GM21526 (cell line): ENCODE measurements around the gene PSMA6.
"Not testable (repeated sequence)": the region's sequence is repeated elsewhere in the genome, so short reads cannot be mapped to it uniquely, and the experiment has no call there.

ENCODE experiments used
- ATAC-seq: cut with Tn5 transposase; IDR thresholded peaks from one replicate; pipeline ENCODE4 v1.9.1; 2021; ENCODE audit warnings: moderate library complexity; ENCODE audit not compliant: unreplicated experiment, low FRiP score

Gene PSMA6

DNA sequence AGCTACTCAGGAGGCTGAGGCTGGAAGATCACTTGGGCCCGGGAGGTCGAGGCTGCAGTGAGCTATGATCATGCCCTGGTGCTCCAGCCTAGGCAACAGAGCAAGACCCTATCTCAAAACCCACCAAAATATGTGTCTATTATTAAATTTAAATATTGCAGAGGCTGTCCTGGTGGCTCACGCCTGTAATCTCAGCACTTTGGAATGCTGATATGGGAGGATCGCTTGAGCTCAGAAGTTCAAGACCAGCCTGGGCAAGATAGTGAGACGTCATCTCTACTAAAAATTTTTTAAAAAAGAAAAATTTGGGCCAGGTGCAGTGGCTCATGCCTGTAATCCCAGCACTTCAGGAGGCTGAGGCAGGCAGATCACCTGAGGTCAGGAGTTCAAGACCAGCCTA, 13.9 kb downstream of the PSMA6 start:
- no peak for ATAC-seq

DNA sequence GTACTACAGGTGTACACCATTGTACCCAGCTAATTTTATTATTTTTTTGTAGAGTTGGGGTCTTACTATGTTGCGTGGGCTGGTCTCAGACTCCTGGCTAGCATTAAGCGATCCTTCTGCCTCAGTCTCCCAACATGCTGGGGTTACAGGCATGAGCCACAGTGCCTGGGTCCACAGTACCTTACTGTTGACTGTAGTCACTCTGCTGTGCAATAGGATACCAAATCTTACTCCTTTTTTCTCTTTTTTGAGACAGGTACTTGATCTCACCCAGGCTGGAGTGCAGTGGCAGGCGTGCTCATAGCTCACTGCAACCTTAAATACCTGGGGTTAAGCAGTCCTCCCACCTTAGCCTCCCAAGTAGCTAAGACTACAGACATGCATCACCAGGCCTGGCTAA, 25.6 kb downstream of the PSMA6 start:
- no peak for ATAC-seq

DNA sequence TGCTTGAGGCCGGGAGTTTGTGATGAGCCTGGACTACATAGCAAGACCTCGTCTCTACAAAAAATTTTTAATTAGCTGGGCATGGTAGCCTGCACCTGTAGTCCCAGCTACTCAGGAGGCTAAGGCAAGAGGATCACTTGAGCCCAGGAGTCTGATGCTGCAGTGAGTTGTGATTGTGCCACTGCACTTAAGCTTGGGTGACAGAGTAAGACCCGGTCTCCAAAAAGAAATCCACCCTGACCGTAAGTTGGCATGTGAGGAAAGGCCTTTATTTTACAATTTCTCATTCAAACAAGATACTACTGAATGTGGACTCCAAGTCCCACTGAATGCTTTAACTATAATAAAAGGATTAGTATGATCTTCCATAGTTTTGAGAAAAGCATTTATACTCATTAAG, 27.3 kb downstream of the PSMA6 start:
- ATAC-seq = no peak

DNA sequence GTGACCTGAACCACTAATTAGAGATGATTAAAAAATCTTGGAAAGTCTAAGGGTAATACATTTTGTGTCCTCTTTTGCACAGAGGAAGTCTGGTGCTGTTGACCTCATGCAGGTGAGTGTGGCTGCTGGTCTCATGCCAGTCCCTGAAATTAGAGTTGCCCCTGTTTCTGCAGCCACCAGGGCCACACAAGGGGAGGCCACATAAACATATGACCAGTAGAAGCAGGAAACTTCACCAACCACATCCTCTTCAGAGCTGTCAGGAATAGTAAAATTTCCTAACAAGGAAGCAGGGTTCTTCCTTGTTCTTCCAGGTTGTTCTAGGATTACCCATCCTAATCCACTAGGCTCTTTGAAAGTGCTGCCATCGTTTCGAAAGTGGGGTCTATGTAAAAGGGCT, 28.3 kb downstream of the PSMA6 start:
- ATAC-seq = no peak

DNA sequence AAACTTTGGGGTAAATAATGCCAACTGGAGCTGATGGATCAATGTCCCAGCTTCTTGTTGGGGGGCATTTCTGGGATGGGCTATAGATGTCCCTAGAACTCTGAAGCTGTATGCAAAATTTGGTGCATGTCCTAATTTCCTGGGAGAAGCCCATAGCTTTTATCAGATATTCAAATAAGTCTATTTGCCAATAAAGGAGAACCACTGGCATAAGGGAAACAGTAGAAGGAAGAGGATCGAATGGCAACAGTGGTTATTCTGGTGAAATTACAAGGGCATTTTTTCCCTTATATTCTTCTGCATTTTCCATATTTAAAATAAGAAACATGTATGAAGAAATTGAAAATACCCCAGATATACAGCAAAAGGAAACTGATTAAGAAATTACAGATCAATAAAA, 34.2 kb downstream of the PSMA6 start:
- no peak for ATAC-seq

DNA sequence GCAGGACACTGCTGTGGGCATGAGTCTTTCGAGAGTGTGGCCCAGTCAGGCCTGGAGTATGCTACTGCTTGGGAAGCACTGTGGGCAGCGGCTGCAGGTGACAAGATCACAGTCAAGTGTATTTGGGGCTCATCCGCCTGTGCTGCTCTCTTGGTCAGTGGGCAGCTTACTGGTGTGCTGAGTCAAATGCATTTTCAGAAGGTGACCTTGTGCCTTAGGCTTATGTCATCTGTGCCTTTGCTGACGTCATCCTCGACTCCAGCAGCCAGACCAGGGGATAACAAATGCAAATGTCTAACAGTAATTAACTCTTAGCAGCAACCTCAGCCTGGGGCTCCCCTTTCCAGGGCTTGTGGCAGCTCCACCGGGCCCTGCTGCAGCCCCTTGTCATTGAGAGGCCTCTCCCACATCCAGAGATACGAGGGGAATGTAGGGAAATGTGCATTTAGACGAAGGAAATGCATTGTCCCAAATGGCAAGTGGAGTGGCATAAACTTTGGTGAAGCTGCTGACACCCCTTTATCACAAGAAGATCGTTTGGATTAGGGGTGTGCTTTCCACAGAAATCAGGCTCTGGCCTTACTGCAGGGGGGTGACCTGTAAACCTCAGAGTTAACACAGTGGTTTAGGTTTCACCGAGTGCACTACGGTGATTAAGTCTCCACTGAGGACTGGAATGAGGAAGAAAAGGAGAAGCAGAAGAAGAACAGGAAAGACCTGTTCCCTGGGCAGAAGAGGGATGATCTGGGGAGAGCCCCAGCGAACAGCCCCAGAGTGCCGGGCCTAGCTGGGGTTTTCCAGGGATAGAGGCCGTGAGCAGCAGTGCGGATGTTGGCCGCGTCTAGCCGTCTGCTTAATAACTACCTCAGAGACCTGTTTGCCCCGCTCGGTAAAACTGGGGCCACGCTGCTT, 39.7 kb downstream of the PSMA6 start:
- no peak for ATAC-seq

DNA sequence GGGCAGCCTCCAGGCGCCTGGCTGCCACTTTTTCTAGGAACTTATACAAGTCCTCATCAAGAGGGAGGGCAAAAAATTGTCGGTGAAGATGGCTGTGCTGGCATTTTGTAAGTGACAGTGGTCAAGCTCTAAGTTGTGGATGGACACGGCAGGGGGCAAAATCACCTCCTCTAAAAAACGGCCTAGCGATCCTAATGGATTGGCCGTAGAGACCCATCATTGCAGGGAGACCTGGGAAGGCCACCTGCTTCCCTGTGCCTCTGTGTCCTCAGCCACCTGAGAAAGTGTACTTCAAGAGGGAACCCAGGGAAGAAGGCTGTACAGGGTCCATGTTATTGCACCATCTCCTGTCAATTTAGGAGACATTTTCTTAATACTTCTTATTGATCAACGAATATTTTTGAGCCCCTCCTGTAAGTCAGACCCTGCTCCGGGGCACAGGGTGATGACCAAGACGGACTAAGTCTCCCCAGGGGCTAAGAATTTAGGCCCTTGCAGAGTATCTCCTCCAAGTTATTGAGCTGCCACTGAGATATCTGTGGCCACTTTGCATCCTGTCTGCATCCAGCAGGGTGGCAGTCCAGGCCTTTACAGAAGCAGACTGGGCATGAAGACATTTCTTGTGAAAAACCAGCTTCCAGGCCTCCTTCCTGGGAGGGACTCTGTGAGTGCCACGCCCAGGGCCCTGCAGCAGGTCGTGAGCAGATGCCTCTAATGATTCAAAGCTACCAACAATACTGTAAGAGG, 40.5 kb downstream of the PSMA6 start:
- no peak for ATAC-seq

DNA sequence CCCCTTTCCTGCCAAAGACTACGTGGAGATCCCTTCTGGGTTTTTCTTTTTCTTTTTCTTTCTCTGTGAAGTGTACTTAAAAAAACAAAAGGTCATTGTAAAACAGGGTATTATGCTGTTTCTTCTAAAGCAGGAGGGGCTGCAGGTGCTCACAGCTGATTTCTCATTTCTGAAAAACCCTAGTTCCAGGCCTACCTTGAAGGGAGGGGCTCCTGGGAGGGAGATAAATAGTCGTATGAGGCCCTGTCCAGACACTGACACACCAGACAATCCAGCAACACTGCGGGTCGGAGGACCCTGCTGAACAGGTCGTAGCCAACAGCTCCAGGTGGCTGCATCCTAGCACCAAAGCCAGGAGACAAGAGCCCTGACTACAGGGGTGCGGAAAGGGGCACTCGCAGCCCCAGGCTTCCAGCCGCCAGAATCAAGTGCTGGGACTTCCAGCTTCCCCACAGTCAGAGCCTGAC, 41.1 kb downstream of the PSMA6 start:
- ATAC-seq = no peak

DNA sequence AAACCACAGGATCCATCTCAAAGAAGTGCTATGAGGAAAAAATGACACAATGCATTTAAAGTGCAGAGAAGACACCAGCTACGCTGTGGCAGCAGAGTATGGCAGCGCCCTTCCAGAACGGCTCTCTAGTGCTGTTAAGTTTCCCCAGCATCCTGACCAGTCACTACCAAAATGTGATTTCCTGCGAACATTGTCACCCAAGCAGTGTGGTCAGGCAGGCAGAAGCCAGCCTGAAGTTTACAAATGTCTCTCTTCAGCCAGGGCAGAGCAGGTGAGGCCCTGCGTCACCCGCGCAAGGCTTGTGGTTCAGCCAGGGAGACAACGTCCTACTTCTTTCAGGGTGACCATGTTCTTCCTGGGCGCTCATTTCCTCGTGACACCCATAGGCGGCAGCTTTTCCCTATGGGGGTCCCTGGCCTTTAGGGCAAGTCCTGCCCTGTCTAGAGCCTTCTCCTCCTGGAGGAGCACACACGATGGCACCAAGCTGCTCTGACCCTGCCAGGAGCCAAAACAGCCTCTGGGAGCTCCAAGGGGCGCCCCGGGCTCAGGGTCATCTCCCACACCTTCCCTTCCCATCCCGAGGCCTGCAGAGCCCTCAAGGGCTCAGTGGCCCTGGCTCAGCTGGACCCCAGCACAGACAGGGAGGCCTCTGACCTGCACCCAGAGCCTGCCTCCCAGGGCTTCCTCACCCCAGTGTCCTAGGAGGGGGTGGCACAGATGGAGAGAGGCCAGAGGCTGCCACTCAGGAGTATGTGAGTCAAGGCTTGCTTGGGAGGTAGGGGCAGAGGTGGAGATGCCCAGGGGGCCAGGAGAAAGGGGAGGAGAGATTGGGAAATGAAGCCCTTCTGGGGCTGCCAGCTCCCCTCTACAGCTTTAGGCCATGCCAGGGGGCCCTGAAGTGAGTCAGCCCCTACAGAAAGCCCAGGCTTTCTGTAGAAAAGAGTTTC, 41.9 kb downstream of the PSMA6 start:
- ATAC-seq = no peak

DNA sequence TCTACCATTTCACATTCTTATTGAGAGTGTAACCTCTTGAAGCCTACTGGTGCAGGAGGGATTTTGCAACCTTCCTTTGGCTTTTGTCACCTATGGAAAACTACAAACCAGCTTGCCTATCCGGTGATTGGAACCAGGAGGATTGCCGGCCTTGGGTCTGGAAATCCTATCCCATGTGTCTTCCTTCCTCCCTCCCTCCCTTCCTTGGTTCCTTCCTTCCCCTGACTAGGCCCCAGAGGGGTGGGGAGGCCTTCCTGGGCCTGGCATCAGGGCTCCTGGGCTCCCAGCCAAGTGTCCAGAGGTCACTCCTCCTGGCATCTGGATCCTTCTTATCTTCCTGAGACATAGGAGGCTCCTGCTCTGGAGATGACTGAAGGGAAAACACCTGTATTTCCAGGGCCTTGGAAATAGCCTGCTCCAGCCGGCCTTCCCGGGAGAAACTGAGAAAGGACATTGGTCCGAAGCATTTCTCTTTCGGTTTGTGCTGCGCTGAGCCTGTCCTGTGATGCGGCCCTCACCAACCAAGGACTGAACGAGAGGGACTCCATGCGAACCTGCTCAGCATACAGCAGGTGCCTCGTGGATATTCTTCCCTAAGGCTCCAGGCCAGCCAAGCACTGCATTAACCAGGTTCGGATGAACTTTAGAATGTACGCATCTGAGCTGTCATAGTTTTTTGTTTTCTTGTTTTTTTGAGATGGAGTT, 43.4 kb downstream of the PSMA6 start:
- ATAC-seq = no peak

DNA sequence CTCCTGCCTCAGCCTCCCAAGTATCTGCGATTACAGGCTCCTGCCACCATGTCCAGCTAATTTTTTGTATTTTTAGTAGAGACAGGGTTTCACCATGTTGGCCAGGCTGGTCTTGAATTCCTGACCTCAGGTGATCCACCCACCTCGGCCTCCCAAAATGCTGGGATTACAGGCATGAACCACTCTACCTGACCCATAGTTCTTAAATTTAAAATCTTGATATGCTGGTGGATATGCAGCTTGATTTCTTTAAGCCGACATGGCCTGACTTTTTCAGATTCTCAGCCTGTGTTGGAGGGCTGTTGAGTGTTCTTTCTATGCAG, 44.0 kb downstream of the PSMA6 start:
- ATAC-seq = not testable (repeated sequence)

DNA sequence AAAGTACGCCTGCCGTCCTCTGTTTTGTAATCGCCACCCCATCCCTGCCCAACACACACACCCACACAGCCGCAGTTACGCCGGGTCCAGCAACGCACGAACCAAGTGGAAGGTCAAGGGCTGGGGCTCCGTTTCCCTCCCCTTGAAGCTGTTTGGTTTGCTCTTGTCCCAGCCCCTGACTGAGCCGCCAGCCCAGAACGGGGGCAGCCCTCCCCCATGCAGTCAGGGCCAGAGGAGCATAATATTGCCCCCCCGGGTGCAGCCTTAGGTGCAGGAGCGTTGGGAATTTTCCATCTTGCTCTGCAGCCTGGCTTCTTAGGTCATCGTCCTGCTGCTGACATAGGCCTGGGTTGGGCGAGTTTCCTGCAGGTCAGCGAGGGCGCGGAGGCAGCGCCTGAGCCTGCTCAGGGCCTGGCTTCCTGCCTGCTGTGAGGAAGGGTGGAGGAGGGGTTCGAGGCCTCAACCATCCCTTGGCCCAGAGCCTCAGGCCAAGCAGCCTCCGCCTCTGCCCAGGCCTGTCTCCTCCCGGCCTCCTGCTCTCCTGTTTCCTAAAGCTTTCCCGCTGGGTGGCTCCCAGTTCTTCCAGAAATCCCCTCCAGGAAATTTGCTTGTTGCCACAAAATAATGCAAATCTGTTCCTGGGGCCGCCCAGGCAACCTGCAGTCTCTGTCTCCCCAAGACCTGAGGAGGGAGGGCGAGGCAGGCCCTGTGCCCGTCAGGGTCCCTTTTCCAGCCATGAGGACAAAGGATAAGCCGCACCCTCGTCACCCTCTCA, 44.5 kb downstream of the PSMA6 start:
- no peak for ATAC-seq

DNA sequence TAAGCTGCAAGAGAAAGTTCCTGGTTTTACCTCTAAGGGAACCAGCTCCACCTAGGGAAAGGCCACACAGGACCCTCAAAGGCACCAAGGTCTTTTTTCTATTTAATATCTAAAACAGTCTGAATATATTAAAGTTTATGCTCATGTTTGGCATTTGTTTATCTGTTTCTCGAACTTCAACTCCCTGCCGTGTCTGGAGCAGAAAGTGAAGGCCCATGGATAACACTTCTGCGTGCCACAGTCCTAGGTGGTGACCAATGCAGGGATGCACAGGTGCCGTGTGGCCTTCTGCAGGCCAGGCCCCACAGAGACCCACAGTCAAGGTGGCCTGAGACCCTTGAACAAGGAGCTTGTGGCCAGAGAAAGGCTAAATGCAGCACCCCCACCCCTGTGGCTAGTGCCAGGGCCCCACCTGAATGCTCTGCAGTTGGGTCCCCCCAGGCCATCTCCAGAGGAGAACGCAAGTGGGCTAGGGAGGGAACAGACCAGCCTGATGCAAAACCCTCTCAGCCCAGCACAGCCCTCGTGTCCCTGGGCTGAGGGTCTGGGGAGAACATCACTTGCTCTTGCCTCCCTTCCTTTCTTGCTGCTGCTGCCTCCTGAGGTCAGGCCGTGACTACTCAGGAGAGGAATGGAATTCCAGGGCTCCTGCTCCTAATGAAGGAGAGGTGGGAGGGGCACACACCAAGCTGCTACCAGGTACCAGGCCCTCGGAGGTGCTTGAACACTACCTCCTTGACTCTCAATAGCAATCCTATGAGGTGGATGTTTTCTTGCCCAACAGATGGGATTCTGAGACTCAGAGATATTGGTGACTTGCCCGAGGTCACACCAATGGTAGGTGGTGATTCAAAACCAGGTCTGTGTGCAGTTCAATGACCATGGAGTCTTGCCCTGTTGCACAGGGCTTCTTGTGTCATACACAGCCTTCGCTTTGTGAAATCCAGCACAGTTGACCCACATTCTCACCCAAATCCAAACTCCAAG, 45.4 kb downstream of the PSMA6 start:
- no peak for ATAC-seq

DNA sequence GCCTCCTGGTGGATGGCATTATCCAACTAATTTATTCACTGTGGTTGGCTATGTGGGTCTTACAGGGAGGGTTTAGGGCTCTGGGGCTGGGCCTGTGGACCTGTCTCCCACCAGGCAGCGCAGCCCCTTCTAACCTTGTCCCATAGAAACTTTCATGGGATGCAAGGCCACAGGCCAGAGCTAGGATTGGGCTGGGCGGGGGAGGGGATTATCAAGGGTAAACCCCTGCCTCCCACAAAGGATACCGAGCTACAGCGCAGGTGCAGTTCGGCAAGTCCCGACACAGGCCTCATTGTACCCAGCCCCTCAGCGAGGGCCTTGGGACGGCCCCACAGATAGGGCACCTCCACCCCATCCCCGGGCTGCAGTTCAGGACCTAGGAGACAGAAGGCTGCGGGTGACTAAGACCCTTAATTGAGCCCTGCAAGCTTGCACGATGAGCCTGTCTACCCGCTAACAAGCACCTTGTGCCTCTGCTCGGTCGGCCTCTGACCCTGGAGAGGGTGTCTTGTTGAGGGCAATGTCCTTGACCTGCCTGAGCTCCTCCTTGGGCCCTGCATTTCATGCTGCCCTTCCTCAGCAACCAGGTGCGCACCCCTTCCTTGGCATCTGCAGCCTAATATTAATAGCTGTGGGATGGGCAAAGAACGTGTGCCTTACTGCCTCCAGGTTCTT, 46.7 kb downstream of the PSMA6 start:
- no peak for ATAC-seq

DNA sequence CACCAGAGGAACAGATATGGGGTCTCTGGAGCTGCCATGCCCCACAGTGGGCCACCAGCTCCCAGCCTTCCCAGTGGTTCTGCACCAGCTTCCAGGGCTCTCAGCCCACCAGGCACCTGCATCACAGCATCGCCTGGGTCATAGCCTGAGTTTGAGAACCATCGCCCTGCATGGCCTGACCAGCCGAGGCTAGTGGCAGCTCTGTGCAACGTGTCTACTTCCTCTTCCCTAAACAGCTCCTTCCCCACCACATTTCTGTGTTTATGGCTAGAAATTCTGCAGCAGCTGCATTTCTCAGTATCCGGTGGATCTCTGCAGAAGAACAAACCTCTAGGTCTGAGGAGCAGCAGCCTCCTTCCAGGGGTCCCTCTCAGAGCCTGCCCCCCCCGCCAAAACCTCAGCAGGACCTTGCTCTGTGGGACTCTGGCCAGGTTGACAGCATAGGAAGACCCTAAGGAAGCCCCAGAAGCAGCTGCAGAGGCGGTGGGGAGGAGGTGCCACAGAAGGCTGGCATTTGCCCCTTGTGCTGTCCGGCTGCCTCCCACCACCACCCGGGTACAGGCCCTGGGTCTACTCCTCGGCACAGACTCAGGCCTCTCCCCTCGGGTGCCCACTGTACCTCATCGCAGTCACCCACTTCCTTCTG, 47.7 kb downstream of the PSMA6 start:
- no peak for ATAC-seq

DNA sequence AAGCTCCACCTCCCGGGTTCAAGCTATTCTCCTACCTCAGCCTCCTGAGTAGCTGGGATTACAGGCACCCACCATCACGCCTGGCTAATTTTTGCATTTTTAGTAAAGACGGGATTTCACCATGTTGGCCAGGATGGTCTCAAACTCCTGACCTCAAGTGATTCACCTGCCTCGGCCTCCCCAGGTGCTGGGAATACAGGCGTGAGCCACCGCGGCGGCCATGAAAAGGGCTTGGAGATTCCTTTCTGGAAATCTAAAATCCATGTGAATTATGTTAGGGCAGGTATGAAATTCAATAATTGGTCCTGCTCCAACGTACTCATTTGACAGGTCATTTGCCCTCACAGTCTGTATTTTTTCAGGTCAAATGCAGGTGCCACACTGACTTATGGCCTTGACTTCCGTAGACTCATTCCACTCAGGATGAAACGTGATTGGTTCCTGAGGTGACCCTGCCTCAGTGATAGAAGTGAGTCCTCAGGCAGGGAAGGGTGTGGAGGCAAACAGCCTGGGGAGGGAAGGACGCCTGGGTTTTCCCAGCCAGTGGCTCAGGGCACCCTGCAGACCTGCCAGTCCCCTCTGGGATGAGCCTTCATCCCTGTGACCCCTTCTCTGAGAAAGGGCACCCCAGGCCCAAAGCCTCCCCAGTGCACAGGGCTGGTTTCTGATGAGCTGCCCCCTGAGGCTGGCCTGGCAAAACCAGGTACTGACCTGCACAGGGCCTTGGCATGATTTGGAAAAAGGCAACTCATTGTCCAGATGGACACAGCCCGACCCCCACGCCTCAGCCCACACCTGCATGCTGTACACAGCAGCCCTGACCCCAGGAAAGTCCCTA, 48.7 kb downstream of the PSMA6 start:
- ATAC-seq = no peak

DNA sequence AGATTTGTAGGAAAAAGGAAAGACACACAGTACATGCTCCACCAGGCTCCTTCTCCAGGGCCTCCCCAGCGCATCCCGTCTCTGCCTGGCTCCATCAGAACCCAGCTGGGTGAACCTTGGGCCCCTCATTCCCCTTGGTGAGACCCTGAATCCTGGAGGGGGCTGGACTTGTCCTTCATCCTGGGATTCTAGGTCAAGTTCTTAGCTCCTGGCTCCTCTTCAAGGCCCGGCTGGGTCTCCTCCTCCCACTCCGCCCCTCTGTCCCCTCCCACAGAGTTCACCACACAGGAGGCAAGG, 49.2 kb downstream of the PSMA6 start:
- ATAC-seq = no peak
